HEK293 (cell line): ENCODE results near the gene FOLR2.

Experiments used
- CTCF ChIA-PET: fragments of 350-600 bp; formaldehyde crosslinking; extraction: SDS; loops from one replicate; lab custom pipeline; 2021; ENCODE audit warnings: antibody characterized with exemption; lab: Yijun Ruan, JAX
- POLR2A ChIA-PET: fragments of 300-600 bp; formaldehyde crosslinking; extraction: SDS; loops from one replicate; lab custom pipeline; 2020; ENCODE audit warnings: antibody characterized with exemption, inconsistent platforms; lab: Yijun Ruan, JAX
- H3K27ac ChIP-seq: fragments of 200-500 bp; sonication (Bioruptor generic); 2 replicates; pipeline ENCODE4 v1.5.1; 2014; ENCODE audit warnings: low read depth, low read length, control low read depth, inconsistent platforms; ENCODE audit errors: extremely low read depth
- H3K36me3 ChIP-seq, 2 experiments: fragments of 200-500 bp in 1 of 2; sonication (Bioruptor generic) in 1 of 2; 1 replicate in 1 of 2; 2 replicates in 1 of 2; pipeline ENCODE4 v1.5.1; 2014 to 2017; ENCODE audit warnings: inconsistent platforms in 2 of 2, low read length in 2 of 2; ENCODE audit not compliant: control insufficient read depth in 2 of 2, insufficient read depth in 1 of 2
- H3K4me1 ChIP-seq: fragments of 200-500 bp; sonication (Bioruptor generic); 2 replicates; pipeline ENCODE4 v1.5.1; 2014; ENCODE audit warnings: mild to moderate bottlenecking, low read length, inconsistent platforms; ENCODE audit not compliant: control insufficient read depth, insufficient read depth
- H3K4me3 ChIP-seq: 2 replicates; pipeline ENCODE4 v1.5.1; 2011; ENCODE audit warnings: low read depth, mild to moderate bottlenecking, control low read depth, low read length, moderate library complexity
- H3K9me3 ChIP-seq: fragments of 200-500 bp; sonication (Bioruptor generic); 2 replicates; pipeline ENCODE4 v1.5.1; 2014; ENCODE audit warnings: low read depth, low read length, inconsistent platforms; ENCODE audit not compliant: control insufficient read depth, insufficient read depth
- HOXA7 ChIP-seq: sonication (generic); formaldehyde crosslinking; IDR thresholded peaks from 2 replicates; pipeline ENCODE4 v1.8.1; 2022; ENCODE audit warnings: missing genetic modification reagents, borderline replicate concordance
- KLF9 ChIP-seq: fragments of 450-650 bp; formaldehyde crosslinking; IDR thresholded peaks from 2 replicates; pipeline ENCODE4 v1.5.1; 2016; ENCODE audit warnings: missing biosample characterization, missing genetic modification characterization, low read depth
- YY1 ChIP-seq: fragments of 450-650 bp; formaldehyde crosslinking; IDR thresholded peaks from 2 replicates; pipeline ENCODE4 v1.5.1; 2018; ENCODE audit warnings: missing biosample characterization, missing genetic modification characterization
- ZIC2 ChIP-seq: fragments of 450-650 bp; formaldehyde crosslinking; IDR thresholded peaks from 2 replicates; pipeline ENCODE4 v1.5.1; 2016; ENCODE audit warnings: missing biosample characterization, missing genetic modification characterization
- ZNF146 ChIP-seq: fragments of 450-650 bp; formaldehyde crosslinking; IDR thresholded peaks from 2 replicates; pipeline ENCODE4 v1.5.1; 2016; ENCODE audit warnings: missing biosample characterization, missing genetic modification characterization
- ZNF350 ChIP-seq: fragments of 450-650 bp; formaldehyde crosslinking; IDR thresholded peaks from 2 replicates; pipeline ENCODE4 v1.5.0; 2017; ENCODE audit warnings: missing biosample characterization, mild to moderate bottlenecking, missing genetic modification characterization
- ZNF514 ChIP-seq: fragments of 450-650 bp; formaldehyde crosslinking; IDR thresholded peaks from 2 replicates; pipeline ENCODE4 v1.5.1; 2016; ENCODE audit warnings: missing biosample characterization, missing genetic modification characterization
- ZNF610 ChIP-seq: fragments of 450-650 bp; formaldehyde crosslinking; IDR thresholded peaks from 2 replicates; pipeline ENCODE4 v1.5.1; 2016; ENCODE audit warnings: missing biosample characterization, missing genetic modification characterization, borderline replicate concordance
- ZNF776 ChIP-seq: fragments of 450-650 bp; formaldehyde crosslinking; IDR thresholded peaks from 2 replicates; pipeline ENCODE4 v1.5.0; 2017; ENCODE audit warnings: missing biosample characterization, missing genetic modification characterization, borderline replicate concordance
- TF ChIP-seq, protein P1 (sequence below): fragments of 450-650 bp; formaldehyde crosslinking; IDR thresholded peaks from 2 replicates; pipeline ENCODE4 v1.5.1; 2016; ENCODE audit warnings: missing biosample characterization, missing genetic modification characterization, low read depth
- TF ChIP-seq, protein P2 (sequence below): fragments of 450-650 bp; formaldehyde crosslinking; IDR thresholded peaks from 2 replicates; pipeline ENCODE4 v1.5.1; 2016; ENCODE audit warnings: missing biosample characterization, missing genetic modification characterization, borderline replicate concordance
- TF ChIP-seq, protein P3 (sequence below): fragments of 450-650 bp; formaldehyde crosslinking; IDR thresholded peaks from 2 replicates; pipeline ENCODE4 v1.5.0; 2017; ENCODE audit warnings: missing biosample characterization, missing genetic modification characterization, borderline replicate concordance
- TF ChIP-seq, protein P4 (sequence below): fragments of 450-650 bp; formaldehyde crosslinking; IDR thresholded peaks from 2 replicates; pipeline ENCODE4 v1.5.1; 2016; ENCODE audit warnings: missing biosample characterization, missing genetic modification characterization

Gene FOLR2

DNA sequence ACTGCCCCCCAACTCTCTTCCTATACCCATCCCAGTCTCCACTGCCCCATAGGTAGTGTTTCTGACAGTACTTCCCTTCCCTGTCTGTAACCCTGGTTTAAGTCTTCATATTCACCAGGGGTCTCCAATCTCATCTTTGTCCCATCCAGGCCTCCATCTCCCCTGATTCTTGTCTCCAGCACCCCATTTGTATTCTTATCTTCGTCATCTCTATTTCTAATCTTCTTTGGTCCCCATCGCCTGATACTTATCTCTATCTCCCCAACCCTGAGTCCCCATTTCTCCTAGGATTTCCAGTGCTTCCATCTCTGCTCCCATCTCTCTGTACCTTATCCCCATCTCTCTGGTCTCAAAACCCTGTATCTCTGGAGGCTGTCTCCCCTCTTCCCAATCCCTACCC is 25.5 kb downstream of the FOLR2 start (continued):
- TF ChIP-seq, protein P1, sequence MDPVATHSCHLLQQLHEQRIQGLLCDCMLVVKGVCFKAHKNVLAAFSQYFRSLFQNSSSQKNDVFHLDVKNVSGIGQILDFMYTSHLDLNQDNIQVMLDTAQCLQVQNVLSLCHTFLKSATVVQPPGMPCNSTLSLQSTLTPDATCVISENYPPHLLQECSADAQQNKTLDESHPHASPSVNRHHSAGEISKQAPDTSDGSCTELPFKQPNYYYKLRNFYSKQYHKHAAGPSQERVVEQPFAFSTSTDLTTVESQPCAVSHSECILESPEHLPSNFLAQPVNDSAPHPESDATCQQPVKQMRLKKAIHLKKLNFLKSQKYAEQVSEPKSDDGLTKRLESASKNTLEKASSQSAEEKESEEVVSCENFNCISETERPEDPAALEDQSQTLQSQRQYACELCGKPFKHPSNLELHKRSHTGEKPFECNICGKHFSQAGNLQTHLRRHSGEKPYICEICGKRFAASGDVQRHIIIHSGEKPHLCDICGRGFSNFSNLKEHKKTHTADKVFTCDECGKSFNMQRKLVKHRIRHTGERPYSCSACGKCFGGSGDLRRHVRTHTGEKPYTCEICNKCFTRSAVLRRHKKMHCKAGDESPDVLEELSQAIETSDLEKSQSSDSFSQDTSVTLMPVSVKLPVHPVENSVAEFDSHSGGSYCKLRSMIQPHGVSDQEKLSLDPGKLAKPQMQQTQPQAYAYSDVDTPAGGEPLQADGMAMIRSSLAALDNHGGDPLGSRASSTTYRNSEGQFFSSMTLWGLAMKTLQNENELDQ (tag by site-specific recombination), result no peak
- TF ChIP-seq KLF9 (tag by site-specific recombination), result no peak
- no peak for TF ChIP-seq ZIC2 (tag by site-specific recombination)
- TF ChIP-seq HOXA7 (CRISPR knock-in tag), result no peak

DNA sequence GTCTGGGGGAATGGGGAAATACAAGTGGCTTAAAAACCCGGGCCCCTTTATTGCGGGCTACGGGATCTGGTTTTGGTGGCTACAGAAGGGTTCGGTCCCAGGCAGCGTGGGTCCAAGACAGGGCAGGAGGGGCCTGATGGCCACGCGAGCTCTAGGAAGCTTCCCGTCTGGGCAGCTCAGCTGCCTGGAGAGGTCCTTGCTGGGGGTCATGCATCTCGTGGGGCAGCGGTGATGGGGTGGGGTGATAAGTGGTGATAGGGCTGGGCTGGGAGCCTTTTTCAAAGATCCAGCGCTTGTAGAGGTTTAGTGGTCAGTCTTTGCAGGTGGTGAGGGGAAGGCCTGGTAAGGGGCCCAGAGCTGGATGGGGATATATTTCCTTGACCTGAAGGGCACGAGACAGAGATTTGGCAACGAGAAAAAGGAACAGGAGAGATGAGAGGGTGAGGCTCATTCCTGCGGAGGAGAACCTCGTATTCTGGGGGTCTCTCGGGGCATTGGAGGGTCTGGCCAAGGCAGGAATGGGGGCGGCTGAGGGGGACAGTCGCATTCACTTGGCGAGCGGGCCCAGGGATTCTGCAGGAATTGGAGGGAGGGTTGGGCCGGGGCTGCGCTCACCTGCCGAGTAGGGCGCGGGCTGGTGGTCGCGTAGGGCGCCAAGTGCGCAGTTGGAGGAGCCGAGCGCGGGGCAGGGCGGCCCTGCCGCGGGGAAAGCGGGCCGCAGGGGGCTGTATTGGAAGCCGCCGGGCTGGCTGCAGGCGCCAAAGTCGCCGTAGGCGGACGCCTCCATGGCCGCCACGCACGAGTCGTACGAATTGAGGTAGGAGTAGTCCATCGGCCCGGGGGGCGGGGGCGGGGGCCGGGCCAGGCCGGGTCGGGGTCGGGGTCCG is 26.8 kb downstream of the FOLR2 start:
- H3K27ac ChIP-seq, result no peak overlapping the region
- H3K4me3 ChIP-seq, result no peak overlapping the region
- peaks cover 0 to 5% of the 10 kb centered on the region in 2 experiments; a peak in 1 of 3 replicates for H3K36me3 ChIP-seq
- no peak for TF ChIP-seq ZNF514 (tag by site-specific recombination)
- TF ChIP-seq ZNF146 (tag by site-specific recombination), result no peak
- TF ChIP-seq, protein P2, sequence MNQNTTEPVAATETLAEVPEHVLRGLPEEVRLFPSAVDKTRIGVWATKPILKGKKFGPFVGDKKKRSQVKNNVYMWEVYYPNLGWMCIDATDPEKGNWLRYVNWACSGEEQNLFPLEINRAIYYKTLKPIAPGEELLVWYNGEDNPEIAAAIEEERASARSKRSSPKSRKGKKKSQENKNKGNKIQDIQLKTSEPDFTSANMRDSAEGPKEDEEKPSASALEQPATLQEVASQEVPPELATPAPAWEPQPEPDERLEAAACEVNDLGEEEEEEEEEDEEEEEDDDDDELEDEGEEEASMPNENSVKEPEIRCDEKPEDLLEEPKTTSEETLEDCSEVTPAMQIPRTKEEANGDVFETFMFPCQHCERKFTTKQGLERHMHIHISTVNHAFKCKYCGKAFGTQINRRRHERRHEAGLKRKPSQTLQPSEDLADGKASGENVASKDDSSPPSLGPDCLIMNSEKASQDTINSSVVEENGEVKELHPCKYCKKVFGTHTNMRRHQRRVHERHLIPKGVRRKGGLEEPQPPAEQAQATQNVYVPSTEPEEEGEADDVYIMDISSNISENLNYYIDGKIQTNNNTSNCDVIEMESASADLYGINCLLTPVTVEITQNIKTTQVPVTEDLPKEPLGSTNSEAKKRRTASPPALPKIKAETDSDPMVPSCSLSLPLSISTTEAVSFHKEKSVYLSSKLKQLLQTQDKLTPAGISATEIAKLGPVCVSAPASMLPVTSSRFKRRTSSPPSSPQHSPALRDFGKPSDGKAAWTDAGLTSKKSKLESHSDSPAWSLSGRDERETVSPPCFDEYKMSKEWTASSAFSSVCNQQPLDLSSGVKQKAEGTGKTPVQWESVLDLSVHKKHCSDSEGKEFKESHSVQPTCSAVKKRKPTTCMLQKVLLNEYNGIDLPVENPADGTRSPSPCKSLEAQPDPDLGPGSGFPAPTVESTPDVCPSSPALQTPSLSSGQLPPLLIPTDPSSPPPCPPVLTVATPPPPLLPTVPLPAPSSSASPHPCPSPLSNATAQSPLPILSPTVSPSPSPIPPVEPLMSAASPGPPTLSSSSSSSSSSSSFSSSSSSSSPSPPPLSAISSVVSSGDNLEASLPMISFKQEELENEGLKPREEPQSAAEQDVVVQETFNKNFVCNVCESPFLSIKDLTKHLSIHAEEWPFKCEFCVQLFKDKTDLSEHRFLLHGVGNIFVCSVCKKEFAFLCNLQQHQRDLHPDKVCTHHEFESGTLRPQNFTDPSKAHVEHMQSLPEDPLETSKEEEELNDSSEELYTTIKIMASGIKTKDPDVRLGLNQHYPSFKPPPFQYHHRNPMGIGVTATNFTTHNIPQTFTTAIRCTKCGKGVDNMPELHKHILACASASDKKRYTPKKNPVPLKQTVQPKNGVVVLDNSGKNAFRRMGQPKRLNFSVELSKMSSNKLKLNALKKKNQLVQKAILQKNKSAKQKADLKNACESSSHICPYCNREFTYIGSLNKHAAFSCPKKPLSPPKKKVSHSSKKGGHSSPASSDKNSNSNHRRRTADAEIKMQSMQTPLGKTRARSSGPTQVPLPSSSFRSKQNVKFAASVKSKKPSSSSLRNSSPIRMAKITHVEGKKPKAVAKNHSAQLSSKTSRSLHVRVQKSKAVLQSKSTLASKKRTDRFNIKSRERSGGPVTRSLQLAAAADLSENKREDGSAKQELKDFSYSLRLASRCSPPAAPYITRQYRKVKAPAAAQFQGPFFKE, result no peak
- TF ChIP-seq, protein P3, sequence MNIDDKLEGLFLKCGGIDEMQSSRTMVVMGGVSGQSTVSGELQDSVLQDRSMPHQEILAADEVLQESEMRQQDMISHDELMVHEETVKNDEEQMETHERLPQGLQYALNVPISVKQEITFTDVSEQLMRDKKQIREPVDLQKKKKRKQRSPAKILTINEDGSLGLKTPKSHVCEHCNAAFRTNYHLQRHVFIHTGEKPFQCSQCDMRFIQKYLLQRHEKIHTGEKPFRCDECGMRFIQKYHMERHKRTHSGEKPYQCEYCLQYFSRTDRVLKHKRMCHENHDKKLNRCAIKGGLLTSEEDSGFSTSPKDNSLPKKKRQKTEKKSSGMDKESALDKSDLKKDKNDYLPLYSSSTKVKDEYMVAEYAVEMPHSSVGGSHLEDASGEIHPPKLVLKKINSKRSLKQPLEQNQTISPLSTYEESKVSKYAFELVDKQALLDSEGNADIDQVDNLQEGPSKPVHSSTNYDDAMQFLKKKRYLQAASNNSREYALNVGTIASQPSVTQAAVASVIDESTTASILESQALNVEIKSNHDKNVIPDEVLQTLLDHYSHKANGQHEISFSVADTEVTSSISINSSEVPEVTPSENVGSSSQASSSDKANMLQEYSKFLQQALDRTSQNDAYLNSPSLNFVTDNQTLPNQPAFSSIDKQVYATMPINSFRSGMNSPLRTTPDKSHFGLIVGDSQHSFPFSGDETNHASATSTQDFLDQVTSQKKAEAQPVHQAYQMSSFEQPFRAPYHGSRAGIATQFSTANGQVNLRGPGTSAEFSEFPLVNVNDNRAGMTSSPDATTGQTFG (tag by site-specific recombination), result no peak
- TF ChIP-seq ZNF350 (tag by site-specific recombination), result no peak
- TF ChIP-seq, protein P4, sequence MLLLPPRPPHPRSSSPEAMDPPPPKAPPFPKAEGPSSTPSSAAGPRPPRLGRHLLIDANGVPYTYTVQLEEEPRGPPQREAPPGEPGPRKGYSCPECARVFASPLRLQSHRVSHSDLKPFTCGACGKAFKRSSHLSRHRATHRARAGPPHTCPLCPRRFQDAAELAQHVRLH (tag by site-specific recombination), result no peak
- no peak for TF ChIP-seq YY1 (tag by site-specific recombination)
- TF ChIP-seq ZNF776 (tag by site-specific recombination), result no peak
- no peak for TF ChIP-seq ZNF610 (tag by site-specific recombination)
- H3K9me3 ChIP-seq, result no peaks in the 10 kb centered on the region
- CTCF ChIA-PET, result interaction anchor here (0.9 kb wide), 1 partner anchor 171 kb away, joined by 3 read pairs; no protein-coding TSS in a partner anchor
- no peaks in the 10 kb centered on the region for H3K4me1 ChIP-seq
- POLR2A ChIA-PET, result no interaction called here
